Keratinocyte (primary cell): ENCODE data around the gene AAMDC.

Experiments
- CTCF ChIP-seq, 3 experiments: IDR thresholded peaks in 1 of 3; conservative IDR thresholded peaks in 1 of 3; optimal IDR thresholded peaks in 1 of 3; 2 replicates in 2 of 3; 3 replicates in 1 of 3; pipeline versions ENCODE3 to v1.5.1; 2011; ENCODE audit warnings: low read length in 3 of 3, mild to moderate bottlenecking in 3 of 3, moderate library complexity in 2 of 3, control low read depth in 1 of 3, inconsistent platforms in 1 of 3; ENCODE audit not compliant: insufficient read depth in 2 of 3; ENCODE audit errors: extremely low read depth in 1 of 3
- EZH2 ChIP-seq: IDR thresholded peaks from one replicate; pipeline ENCODE4 v1.6.1; 2012; ENCODE audit warnings: inconsistent platforms, mild to moderate bottlenecking, low read length, moderate library complexity

DNA sequence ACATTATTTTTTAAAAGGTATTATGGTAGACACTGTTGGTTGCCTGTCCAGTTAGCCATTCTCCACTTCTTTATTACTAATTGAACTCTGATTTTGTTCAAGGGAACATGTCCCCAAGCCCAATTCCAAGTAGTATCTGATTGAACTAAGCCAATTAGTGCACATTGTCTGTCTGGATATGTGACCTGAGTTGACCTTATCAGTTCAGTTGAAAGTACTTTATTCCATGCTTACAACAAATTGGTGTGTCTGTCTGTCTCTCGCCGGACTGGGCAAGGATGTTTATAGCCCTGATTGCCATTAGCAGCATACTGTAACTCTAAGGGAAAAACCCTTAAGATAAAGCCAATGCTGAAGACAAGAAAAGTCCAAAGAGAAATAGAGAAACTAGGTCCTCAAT, 87.9 kb downstream of the AAMDC start:
- TF ChIP-seq CTCF (optimal IDR thresholded peaks at IDR 0.05 in 1 of 3, IDR thresholded peaks at IDR 0.05 in 1 of 3, conservative IDR thresholded peaks at IDR 0.05 in 1 of 3; ENCODE audit: extremely low read depth in 1 of 3, insufficient read depth in 2 of 3, low read length in 3 of 3), result no peak
- TF ChIP-seq EZH2, result no peak
